Natural killer cell (primary cell): ENCODE data around the gene GABBR2. TPM values are rescaled to one million over a fixed set of nuclear protein-coding genes. Genes with fewer than 3 reads are reported as not detected.

Experiments used
- ATAC-seq, 3 donors: fragments of 150-1000 bp in 2 of 3; fragments of 200-7000 bp in 1 of 3; cut with Tn5 transposase; 1 replicate in 1 of 3; 2 replicates in 2 of 3; pipeline ENCODE4 v1.10.0; 2021; ENCODE audit warnings: mild to moderate bottlenecking in 2 of 3, moderate library complexity in 2 of 3
- DNase-seq, 2 donors: peaks; one replicate each; pipeline versions ENCODE4 v3.0.0 to v3.0.0-alpha.2; 2013 to 2021; ENCODE audit warnings: mixed read lengths in 1 of 2
- H3K27ac ChIP-seq: one replicate; pipeline ENCODE4 v1.5.1; 2013; ENCODE audit warnings: mild to moderate bottlenecking, low read length
- H3K27me3 ChIP-seq: one replicate; pipeline ENCODE4 v1.6.1; 2013; ENCODE audit warnings: low read length; ENCODE audit not compliant: control insufficient read depth, insufficient read depth
- H3K36me3 ChIP-seq: one replicate; pipeline ENCODE4 v1.6.1; 2013; ENCODE audit warnings: low read length; ENCODE audit not compliant: control insufficient read depth, insufficient read depth
- H3K4me1 ChIP-seq: one replicate; pipeline ENCODE4 v1.6.1; 2013; ENCODE audit warnings: low read length; ENCODE audit not compliant: control insufficient read depth, insufficient read depth
- H3K4me3 ChIP-seq: one replicate; pipeline ENCODE4 v1.5.1; 2013; ENCODE audit warnings: low read length
- H3K9me3 ChIP-seq: one replicate; pipeline ENCODE4 v1.6.1; 2013; ENCODE audit warnings: low read length; ENCODE audit not compliant: control insufficient read depth, insufficient read depth
- H3K27ac Mint-ChIP-seq, 2 donors: one replicate each; pipeline ENCODE4 v1.8.0; 2022; ENCODE audit warnings: mild to moderate bottlenecking in 2 of 2, mixed read lengths in 2 of 2, moderate library complexity in 1 of 2
- H3K27me3 Mint-ChIP-seq, 2 donors: one replicate each; pipeline ENCODE4 v1.8.0; 2022; ENCODE audit warnings: low read depth in 2 of 2, mixed read lengths in 2 of 2
- H3K36me3 Mint-ChIP-seq: one replicate; pipeline ENCODE4 v1.8.0; 2022; ENCODE audit warnings: mixed read lengths
- H3K4me1 Mint-ChIP-seq, 2 donors: one replicate each; pipeline ENCODE4 v1.8.0; 2022; ENCODE audit warnings: mixed read lengths in 2 of 2
- H3K4me3 Mint-ChIP-seq: one replicate; pipeline ENCODE4 v1.8.0; 2022; ENCODE audit warnings: mild to moderate bottlenecking, moderate library complexity, mixed read lengths
- H3K9me3 Mint-ChIP-seq, 2 donors: one replicate each; pipeline ENCODE4 v1.8.0; 2022; ENCODE audit warnings: mixed read lengths in 2 of 2
- WGBS: methylation state at CpG from one replicate; pipeline ENCODE4 v1.1.7; 2013; ENCODE audit warnings: missing lambda C conversion rate; ENCODE audit not compliant: insufficient coverage; 5-methylcytosine and 5-hydroxymethylcytosine counted together
- intact Hi-C: fragments of 100-400 bp; cut with micrococcal nuclease; formaldehyde crosslinking; loops from one replicate; pipeline ENCODE4 v1.14.2; 2022
- total RNA-seq, 4 donors: library from RNA; stranded (reverse); fragments of 120-200 nt in 1 of 4; gene quantifications; one replicate each; pipeline versions ENCODE4 v1.2.3 to v1.2.4, GENCODE V29; 2013 to 2022
- TF ChIP-seq, protein P1 (sequence below): fragments of 200-600 bp; IDR thresholded peaks from one replicate; pipeline ENCODE4 v1.8.0; 2022; ENCODE audit warnings: antibody characterized with exemption

GABBR2 gene
- total RNA-seq, 3 donors from 2014 or later (not counting 1 experiment from before 2014, with no cell fraction given), result not detected

DNA sequence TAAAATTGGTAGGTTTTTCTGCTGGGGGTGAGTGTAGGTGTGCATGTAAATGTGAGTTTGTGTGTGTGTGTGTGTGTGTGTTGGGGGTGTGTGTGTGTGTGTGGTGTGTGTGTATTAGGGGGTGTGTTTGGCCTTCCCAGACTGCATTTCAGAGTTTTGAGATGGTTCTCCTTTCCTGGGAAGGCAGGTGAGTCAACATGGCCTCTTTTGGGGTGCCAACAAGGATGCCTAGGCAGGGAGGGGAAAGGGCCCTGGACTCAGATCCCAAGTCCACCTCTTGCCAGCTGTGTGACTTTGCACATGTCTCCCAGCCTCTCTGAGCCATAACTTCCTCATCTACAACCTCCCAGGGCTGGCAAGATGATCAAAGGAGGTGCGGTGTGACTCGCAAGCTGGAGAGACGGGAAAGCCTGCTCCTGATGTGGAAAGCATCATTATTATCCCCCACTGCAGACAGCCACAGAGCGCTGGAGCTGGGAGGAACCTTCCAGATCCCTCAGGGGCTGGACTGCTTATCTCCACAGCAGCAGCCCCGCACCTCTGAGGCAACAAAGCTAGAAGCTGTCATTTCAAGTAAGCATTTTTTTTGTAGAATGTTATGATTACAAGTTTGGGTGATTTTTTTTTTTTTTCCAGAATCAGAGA lies 389.8 kb downstream of the GABBR2 start:
- H3K9me3 ChIP-seq, result no peaks in the 10 kb centered on the region
- no peak overlapping the region for H3K4me3 ChIP-seq
- Mint-ChIP-seq H3K27me3 (peaks cover 0 to 8% of the 10 kb centered on the region in 2 donors), H3K4me3 (no peak overlapping the region), H3K4me1 (peaks cover 0 to 5% of the 10 kb centered on the region in 2 donors), H3K36me3 (no peaks in the 10 kb centered on the region), H3K27ac (no peak overlapping the region), H3K9me3 (no peaks in the 10 kb centered on the region)
- no peaks in the 10 kb centered on the region for H3K36me3 ChIP-seq
- H3K27me3 ChIP-seq, result no peaks in the 10 kb centered on the region
- intact Hi-C loops, result no loop called here
- no peaks in the 10 kb centered on the region for H3K4me1 ChIP-seq
- no peak for DNase-seq
- TF ChIP-seq, protein P1, sequence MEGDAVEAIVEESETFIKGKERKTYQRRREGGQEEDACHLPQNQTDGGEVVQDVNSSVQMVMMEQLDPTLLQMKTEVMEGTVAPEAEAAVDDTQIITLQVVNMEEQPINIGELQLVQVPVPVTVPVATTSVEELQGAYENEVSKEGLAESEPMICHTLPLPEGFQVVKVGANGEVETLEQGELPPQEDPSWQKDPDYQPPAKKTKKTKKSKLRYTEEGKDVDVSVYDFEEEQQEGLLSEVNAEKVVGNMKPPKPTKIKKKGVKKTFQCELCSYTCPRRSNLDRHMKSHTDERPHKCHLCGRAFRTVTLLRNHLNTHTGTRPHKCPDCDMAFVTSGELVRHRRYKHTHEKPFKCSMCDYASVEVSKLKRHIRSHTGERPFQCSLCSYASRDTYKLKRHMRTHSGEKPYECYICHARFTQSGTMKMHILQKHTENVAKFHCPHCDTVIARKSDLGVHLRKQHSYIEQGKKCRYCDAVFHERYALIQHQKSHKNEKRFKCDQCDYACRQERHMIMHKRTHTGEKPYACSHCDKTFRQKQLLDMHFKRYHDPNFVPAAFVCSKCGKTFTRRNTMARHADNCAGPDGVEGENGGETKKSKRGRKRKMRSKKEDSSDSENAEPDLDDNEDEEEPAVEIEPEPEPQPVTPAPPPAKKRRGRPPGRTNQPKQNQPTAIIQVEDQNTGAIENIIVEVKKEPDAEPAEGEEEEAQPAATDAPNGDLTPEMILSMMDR, result no peak
- ATAC-seq, result no peak
- no peak overlapping the region for H3K27ac ChIP-seq
- 94% methylated on average over 5 of the region's 5 CpGs for WGBS

DNA sequence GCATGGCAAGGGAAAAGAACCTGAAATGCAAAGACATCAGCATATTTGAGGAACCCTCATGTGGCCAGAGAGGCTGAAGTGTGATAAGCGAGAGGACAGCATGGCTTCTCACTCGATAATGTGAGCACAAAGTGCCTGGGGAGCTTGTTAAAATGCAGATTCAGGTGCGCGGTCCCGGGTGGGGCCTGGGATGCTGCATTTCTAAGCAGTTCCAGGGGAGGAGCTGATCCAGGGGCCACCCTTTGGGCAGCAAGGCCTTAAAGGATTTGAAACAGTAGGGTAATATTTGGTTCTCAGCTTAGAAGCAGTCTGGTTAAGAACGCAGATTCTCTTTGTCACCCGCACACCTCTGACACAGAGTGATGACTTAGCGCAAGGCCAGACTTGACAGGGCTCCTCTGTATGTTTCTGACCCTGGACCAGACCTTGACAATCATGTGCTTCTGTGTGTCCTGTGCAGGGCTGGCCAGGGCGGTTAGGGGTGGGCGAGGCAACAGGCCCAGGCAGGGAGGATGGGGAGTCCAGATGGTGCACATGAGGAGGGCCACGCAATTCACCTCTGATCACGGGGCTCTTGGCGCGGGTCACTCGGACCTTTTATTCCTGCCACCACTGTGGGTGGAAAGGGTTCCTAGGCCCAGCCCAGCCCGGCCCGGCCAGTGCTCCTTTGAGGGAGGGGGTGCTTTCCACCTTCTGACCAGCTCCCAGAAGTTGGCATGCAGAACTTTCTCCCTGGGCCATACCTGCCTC lies 390.5 kb downstream of the GABBR2 start:
- peaks cover 0 to 5% of the 10 kb centered on the region in 2 donors for H3K4me1 Mint-ChIP-seq
- H3K27me3 Mint-ChIP-seq, result peaks cover 0 to 8% of the 10 kb centered on the region in 2 donors
- no peaks in the 10 kb centered on the region for H3K36me3 Mint-ChIP-seq
- H3K4me3 ChIP-seq, result no peak overlapping the region
- intact Hi-C loops, result no loop called here
- ATAC-seq (no peak), DNase-seq (no peak)
- no peaks in the 10 kb centered on the region for H3K36me3 ChIP-seq
- 90% methylated on average over 17 of the region's 17 CpGs for WGBS
- no peak overlapping the region for H3K27ac ChIP-seq
- H3K4me3 Mint-ChIP-seq, result no peak overlapping the region
- TF ChIP-seq, protein P1, result no peak
- H3K9me3 ChIP-seq, result no peaks in the 10 kb centered on the region
- H3K4me1 ChIP-seq, result no peaks in the 10 kb centered on the region
- H3K27ac Mint-ChIP-seq, result no peak overlapping the region
- H3K27me3 ChIP-seq, result no peaks in the 10 kb centered on the region
- no peaks in the 10 kb centered on the region for H3K9me3 Mint-ChIP-seq

DNA sequence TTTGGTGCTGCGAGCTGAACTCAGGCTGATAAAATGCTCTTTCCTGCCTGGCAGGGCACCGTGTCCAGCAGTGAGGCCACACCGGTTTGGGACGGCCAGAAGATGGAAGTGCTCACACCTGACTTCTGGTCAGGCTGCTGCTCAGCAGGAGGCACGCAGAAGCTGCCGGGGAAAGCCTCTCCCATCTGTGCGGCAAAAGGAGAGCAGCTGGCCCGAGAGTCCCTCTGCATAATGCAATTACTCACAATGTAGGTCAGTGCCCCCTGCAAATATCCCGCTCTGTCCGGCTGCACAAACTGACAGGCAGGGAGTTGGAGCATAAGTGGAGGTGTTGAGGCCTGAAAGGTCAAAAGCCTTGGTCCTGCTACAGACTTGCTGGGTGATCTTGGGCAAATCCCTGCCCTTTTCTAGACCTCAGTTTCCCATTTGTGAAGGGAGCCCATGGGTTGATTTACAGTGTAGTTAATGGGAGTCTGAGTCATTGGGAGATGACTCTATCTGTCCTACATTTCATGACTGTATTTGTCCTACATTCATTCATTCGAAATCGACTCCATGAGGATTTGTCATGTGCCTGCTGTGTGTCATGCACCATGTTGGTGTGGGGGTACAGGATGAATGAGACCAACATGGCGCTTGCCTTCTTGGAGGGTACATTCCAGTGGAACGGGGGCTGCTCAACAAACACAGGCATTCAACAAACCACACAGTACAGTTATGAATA lies 391.4 kb downstream of the GABBR2 start:
- peaks cover 0 to 5% of the 10 kb centered on the region in 2 donors for H3K4me1 Mint-ChIP-seq
- no peaks in the 10 kb centered on the region for H3K9me3 Mint-ChIP-seq
- no peaks in the 10 kb centered on the region for H3K36me3 ChIP-seq
- H3K4me3 Mint-ChIP-seq, result no peak overlapping the region
- no peaks in the 10 kb centered on the region for H3K27me3 ChIP-seq
- intact Hi-C loops, result no loop called here
- no peak for ATAC-seq
- DNase-seq, result no peak
- no peak overlapping the region for H3K4me3 ChIP-seq
- no peak overlapping the region for H3K27ac ChIP-seq
- H3K9me3 ChIP-seq, result no peaks in the 10 kb centered on the region
- H3K27me3 Mint-ChIP-seq, result peaks cover 0 to 8% of the 10 kb centered on the region in 2 donors
- H3K4me1 ChIP-seq, result no peaks in the 10 kb centered on the region
- no peak overlapping the region for H3K27ac Mint-ChIP-seq
- TF ChIP-seq, protein P1, result no peak
- H3K36me3 Mint-ChIP-seq, result no peaks in the 10 kb centered on the region
- 89% methylated on average over 12 of the region's 14 CpGs for WGBS
